HL-60 (cell line): ENCODE measurements around the gene C16orf74.

Experiments
- DNase-seq, 2 experiments: peaks; one replicate each; pipeline ENCODE4 v3.0.0-alpha.2; 2010 to 2020; ENCODE audit warnings: low read depth in 1 of 2, low spot score in 1 of 2
- H3K27ac ChIP-seq: fragments of 250-450 bp; sonication (Bioruptor Pico); replicated peaks from 2 replicates; pipeline ENCODE4 v1.5.1; 2020; ENCODE audit warnings: mild to moderate bottlenecking, moderate library complexity
- H3K27me3 ChIP-seq: fragments of 250-450 bp; sonication (Bioruptor Pico); 2 replicates; pipeline ENCODE4 v1.5.1; 2021; ENCODE audit warnings: mild to moderate bottlenecking, moderate library complexity; ENCODE audit not compliant: insufficient read depth, poor library complexity, severe bottlenecking
- H3K4me3 ChIP-seq: replicated peaks from 2 replicates; pipeline ENCODE4 v1.5.1; 2011; ENCODE audit warnings: mild to moderate bottlenecking, control low read depth, low read length; ENCODE audit not compliant: insufficient read depth
- GABPA ChIP-seq: IDR thresholded peaks from 2 replicates; pipeline ENCODE4 v1.6.1; 2012; ENCODE audit warnings: low read depth
- POLR2AphosphoS5 ChIP-seq: IDR thresholded peaks from 2 replicates; pipeline ENCODE4 v1.6.1; 2012; ENCODE audit warnings: low read depth
- REST ChIP-seq: IDR thresholded peaks from 2 replicates; pipeline ENCODE4 v1.6.1; 2012; ENCODE audit warnings: low read depth; ENCODE audit not compliant: insufficient replicate concordance
- SPI1 ChIP-seq: IDR thresholded peaks from 2 replicates; pipeline ENCODE4 v1.6.1; 2012; ENCODE audit warnings: low read depth, mild to moderate bottlenecking, borderline replicate concordance
- TF ChIP-seq, protein P1 (sequence below): IDR thresholded peaks from one replicate; pipeline ENCODE4 v1.5.1; 2011; ENCODE audit warnings: low read length, control low read depth, inconsistent platforms; ENCODE audit not compliant: insufficient read depth

Gene C16orf74

DNA sequence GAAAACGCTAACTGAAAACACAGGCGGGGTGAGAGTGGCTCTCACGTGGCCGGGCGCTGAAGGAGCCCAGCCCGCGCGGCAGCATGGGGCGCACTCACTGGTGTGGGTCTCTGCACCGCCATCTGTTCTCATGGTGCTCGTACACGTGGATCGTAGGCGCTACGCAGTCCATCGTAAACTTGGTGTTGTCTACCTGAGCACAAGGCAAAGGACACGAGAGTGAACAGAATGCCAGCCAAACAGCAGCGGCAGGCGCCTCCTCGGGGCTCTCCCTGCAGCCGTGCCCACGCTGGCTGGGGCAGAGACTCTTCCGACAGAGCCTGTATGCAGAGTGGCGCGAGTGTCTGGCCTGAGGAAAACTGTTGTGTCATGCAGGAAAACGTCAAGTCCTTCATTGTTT lies 29.4 kb upstream of the C16orf74 start:
- no peaks in the 10 kb centered on the region for H3K27me3 ChIP-seq
- no peak for DNase-seq
- H3K27ac ChIP-seq: no peak overlapping the region
- no peak overlapping the region for H3K4me3 ChIP-seq
- TF ChIP-seq POLR2AphosphoS5 (no peak), SPI1 (no peak), GABPA (no peak), REST (no peak)
- TF ChIP-seq, protein P1, sequence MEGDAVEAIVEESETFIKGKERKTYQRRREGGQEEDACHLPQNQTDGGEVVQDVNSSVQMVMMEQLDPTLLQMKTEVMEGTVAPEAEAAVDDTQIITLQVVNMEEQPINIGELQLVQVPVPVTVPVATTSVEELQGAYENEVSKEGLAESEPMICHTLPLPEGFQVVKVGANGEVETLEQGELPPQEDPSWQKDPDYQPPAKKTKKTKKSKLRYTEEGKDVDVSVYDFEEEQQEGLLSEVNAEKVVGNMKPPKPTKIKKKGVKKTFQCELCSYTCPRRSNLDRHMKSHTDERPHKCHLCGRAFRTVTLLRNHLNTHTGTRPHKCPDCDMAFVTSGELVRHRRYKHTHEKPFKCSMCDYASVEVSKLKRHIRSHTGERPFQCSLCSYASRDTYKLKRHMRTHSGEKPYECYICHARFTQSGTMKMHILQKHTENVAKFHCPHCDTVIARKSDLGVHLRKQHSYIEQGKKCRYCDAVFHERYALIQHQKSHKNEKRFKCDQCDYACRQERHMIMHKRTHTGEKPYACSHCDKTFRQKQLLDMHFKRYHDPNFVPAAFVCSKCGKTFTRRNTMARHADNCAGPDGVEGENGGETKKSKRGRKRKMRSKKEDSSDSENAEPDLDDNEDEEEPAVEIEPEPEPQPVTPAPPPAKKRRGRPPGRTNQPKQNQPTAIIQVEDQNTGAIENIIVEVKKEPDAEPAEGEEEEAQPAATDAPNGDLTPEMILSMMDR: no peak

- DNase-seq: peak in 1 of 2 experiments; percentile 84
- TF ChIP-seq POLR2AphosphoS5 (peak; percentile 57), GABPA (no peak)
- Histone ChIP-seq H3K4me3 (no peak overlapping the region), H3K27ac (peak overlapping the region; percentile 59), H3K27me3 (no peaks in the 10 kb centered on the region)
These were observed 28.0 kb upstream of the C16orf74 start for GRCh38 chr16:85778873-85779272.

DNA sequence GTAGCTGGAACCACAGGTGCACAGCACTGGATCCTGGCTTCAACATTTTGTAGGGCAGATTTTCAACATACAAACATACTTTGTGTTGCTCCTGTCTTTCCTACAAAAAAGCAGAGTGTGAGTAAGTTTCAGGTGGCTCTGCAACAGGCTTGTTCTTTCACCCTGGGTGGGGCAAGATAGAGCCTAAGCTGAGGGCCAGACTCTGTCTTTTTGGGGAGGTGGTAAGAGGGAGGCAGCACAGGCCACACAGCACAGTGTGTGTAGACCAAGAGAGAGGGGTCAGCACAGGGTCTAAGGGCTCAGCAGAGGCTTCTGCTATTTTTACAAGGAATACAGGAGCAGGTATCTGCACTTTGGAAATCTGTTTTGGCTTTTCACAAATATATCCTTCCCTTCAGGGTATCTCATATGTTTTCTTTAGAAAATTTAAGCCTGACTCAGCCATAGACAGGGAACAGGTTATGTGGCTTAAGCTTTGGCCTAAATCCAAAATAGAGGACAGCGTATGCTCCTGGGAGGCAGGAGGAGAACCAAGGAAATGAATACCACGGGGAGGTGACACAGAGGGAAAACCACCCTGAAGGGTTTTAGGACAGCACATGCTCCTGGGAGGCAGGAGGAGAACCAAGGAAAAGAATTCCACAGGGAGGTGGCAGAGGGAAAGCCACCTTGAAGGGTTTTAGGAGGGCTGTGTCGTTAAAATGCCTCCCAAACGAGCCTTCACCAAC lies 26.9 kb upstream of the C16orf74 start:
- H3K4me3 ChIP-seq: no peak overlapping the region
- no peak overlapping the region for H3K27ac ChIP-seq
- TF ChIP-seq SPI1 (no peak), REST (no peak), GABPA (no peak), POLR2AphosphoS5 (no peak)
- TF ChIP-seq, protein P1: no peak
- H3K27me3 ChIP-seq: no peaks in the 10 kb centered on the region
- DNase-seq: no peak

DNA sequence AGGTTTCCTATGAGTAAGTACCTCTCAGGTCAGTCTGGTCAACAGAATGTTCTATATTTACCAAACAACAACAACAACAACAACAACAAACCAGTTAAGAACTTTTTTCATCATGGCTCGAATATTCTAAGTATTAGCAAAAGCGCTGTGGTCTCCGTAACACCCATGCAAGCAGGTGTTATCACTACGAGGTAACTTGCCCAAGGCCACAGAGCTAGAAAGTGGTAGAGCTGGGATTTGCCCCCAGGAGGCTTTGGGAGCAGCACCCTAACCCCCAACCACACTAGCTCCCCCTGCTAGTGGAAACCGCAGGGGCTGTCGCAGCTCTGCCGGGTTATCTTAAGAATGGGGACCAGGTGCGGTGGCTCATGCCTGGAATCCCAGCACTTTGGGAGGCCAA lies 23.9 kb upstream of the C16orf74 start:
- no peaks in the 10 kb centered on the region for H3K27me3 ChIP-seq
- no peak overlapping the region for H3K4me3 ChIP-seq
- TF ChIP-seq POLR2AphosphoS5: no peak
- TF ChIP-seq REST: no peak
- TF ChIP-seq, protein P1: no peak
- no peak for TF ChIP-seq SPI1
- no peak for TF ChIP-seq GABPA
- H3K27ac ChIP-seq: no peak overlapping the region
- no peak for DNase-seq
